ENCODE results near the gene MT1A. TPM values are rescaled to one million over a fixed set of nuclear protein-coding genes. Genes with fewer than 3 reads are reported as not detected.

The MT1A gene
- polyA plus RNA-seq, 1 of the 3 experiments (the other 2 are of a cell fraction): 5.4 TPM

- Histone ChIP-seq H3K27me3 (ENCODE audit: insufficient read depth) (no peaks in the 10 kb centered on the region), H4K20me1 (ENCODE audit: insufficient read depth) (no peaks in the 10 kb centered on the region; the same call in 1 of the 2 replicates), H3K4me2 (peak overlapping the region; percentile 88), H3K9me2 (no peaks in the 10 kb centered on the region), H3K9ac (peak overlapping the region; percentile 90), H3K4me3 (ENCODE audit: low read depth in 2 of 2, low read length in 1 of 2) (no peak overlapping the region), H3K36me3 (replicated peaks in 1 of 2; ENCODE audit: control insufficient read depth in 1 of 2, insufficient read depth in 2 of 2, low read length in 1 of 2) (no peaks in the 10 kb centered on the region), H2AFZ (ENCODE audit: low read depth) (peak overlapping the region; percentile 43; the same call in 1 of the 2 replicates), H3K79me2 (ENCODE audit: insufficient read depth) (peaks cover 23% of the 10 kb centered on the region), H3K4me1 (ENCODE audit: control insufficient read depth in 1 of 2, insufficient read depth in 2 of 2, low read depth in 1 of 2, low read length in 1 of 2) (peaks cover 31 to 40% of the 10 kb centered on the region in 2 experiments; a peak in 3 of 4 replicates), H3K9me3 (no peaks in the 10 kb centered on the region), H3F3A (replicated peaks; ENCODE audit: insufficient read depth) (peaks cover 54% of the 10 kb centered on the region), H3K27ac (ENCODE audit: low read depth in 2 of 2, low read length in 1 of 2) (peak overlapping the region; percentile 86 to 96; a peak in 3 of 4 replicates)
- 31% methylated on average over 3 of the region's 3 CpGs for WGBS (ENCODE audit: low lambda C conversion rate)
- DNase-seq: no peak
- TF ChIP-seq NRF1 (IDR thresholded peaks at IDR 0.05; ENCODE audit: low read depth, low read length) (no peak), SMC3 (IDR thresholded peaks at IDR 0.05; ENCODE audit: low read depth, low read length) (no peak), YY1 (IDR thresholded peaks at IDR 0.05; ENCODE audit: low read depth) (no peak), CHD2 (IDR thresholded peaks at IDR 0.05; ENCODE audit: low read length, partially characterized antibody) (no peak), JUND (IDR thresholded peaks at IDR 0.05) (peak; percentile 36; the same call in 1 of the 2 replicates), TCF12 (IDR thresholded peaks at IDR 0.05) (peak; percentile 47; the same call in 1 of the 2 replicates), SIN3A (IDR thresholded peaks at IDR 0.05; ENCODE audit: borderline replicate concordance, low read depth, low read length) (0 out of 2 replicates have a peak, but pooled peaks have one; percentile 21), EZH2phosphoT487 (IDR thresholded peaks at IDR 0.05; ENCODE audit: borderline replicate concordance, low read depth) (no peak), RFX5 (IDR thresholded peaks at IDR 0.05; ENCODE audit: low read length) (no peak), MEF2A (IDR thresholded peaks at IDR 0.05; ENCODE audit: borderline replicate concordance, low read depth) (no peak), NFIC (IDR thresholded peaks at IDR 0.05; ENCODE audit: borderline replicate concordance) (peak; percentile 69), GABPA (IDR thresholded peaks at IDR 0.05; ENCODE audit: low read depth) (no peak), FOSL2 (IDR thresholded peaks at IDR 0.05; ENCODE audit: borderline replicate concordance, low read depth) (peak; percentile 61; the same call in 1 of the 2 replicates), PBX3 (IDR thresholded peaks at IDR 0.05) (no peak; the same call in 1 of the 2 replicates)
- CTCF ChIA-PET: interaction anchor here (1.1 to 8.2 kb wide), 5 partner anchors 13 to 184 kb away, joined by 3 to 138 read pairs (median 3); no protein-coding TSS in a partner anchor
- POLR2A ChIA-PET: no interaction called here
Measured at GRCh38 chr16:56606071-56606475, 32.4 kb upstream of the MT1A start.

GRCh38 chr16:56606476-56607108, 31.9 kb upstream of the MT1A start:
- Histone ChIP-seq H3K36me3 (replicated peaks in 1 of 2; ENCODE audit: control insufficient read depth in 1 of 2, insufficient read depth in 2 of 2, low read length in 1 of 2) (no peaks in the 10 kb centered on the region), H3K79me2 (ENCODE audit: insufficient read depth) (peaks cover 29% of the 10 kb centered on the region), H3K4me3 (ENCODE audit: low read depth in 2 of 2, low read length in 1 of 2) (no peak overlapping the region), H3K4me2 (peak overlapping the region; percentile 88), H3K4me1 (ENCODE audit: control insufficient read depth in 1 of 2, insufficient read depth in 2 of 2, low read depth in 1 of 2, low read length in 1 of 2) (peaks cover 35 to 45% of the 10 kb centered on the region in 2 experiments; a peak in 3 of 4 replicates), H3K27ac (ENCODE audit: low read depth in 2 of 2, low read length in 1 of 2) (peak overlapping the region; percentile 86 to 96), H4K20me1 (ENCODE audit: insufficient read depth) (no peaks in the 10 kb centered on the region; the same call in 1 of the 2 replicates), H3F3A (replicated peaks; ENCODE audit: insufficient read depth) (peaks cover 54% of the 10 kb centered on the region), H3K9ac (peak overlapping the region; percentile 90), H3K9me2 (no peaks in the 10 kb centered on the region), H2AFZ (ENCODE audit: low read depth) (peak overlapping the region; percentile 43), H3K9me3 (no peaks in the 10 kb centered on the region), H3K27me3 (ENCODE audit: insufficient read depth) (no peaks in the 10 kb centered on the region)
- 46% methylated on average over 8 of the region's 8 CpGs for whole genome bisulfite sequencing (ENCODE audit: low lambda C conversion rate)
- TF ChIP-seq USF1 (IDR thresholded peaks at IDR 0.05; ENCODE audit: borderline replicate concordance, low read depth) (no peak), ELF1 (IDR thresholded peaks at IDR 0.05) (no peak), FOXJ3 (CRISPR knock-in tag; IDR thresholded peaks at IDR 0.05) (no peak), NFIC (IDR thresholded peaks at IDR 0.05; ENCODE audit: borderline replicate concordance) (peak; percentile 62; the same call in 1 of the 2 replicates), EP300 (IDR thresholded peaks at IDR 0.05; ENCODE audit: borderline replicate concordance in 1 of 2, low read depth in 1 of 2, low read length in 1 of 2) (peak in 1 of 2 experiments; percentile 17; a peak in 1 of 4 replicates), NRF1 (IDR thresholded peaks at IDR 0.05; ENCODE audit: low read depth, low read length) (no peak), FOSL2 (IDR thresholded peaks at IDR 0.05; ENCODE audit: borderline replicate concordance, low read depth) (peak; percentile 24; the same call in 1 of the 2 replicates), SIN3A (IDR thresholded peaks at IDR 0.05; ENCODE audit: borderline replicate concordance, low read depth, low read length) (no peak), PBX3 (IDR thresholded peaks at IDR 0.05) (peak; percentile 55; the same call in 1 of the 2 replicates), MAX (IDR thresholded peaks at IDR 0.05; ENCODE audit: low read depth) (no peak), YY1 (IDR thresholded peaks at IDR 0.05; ENCODE audit: low read depth) (no peak)
- DNase-seq: no peak
- POLR2A ChIA-PET: no interaction called here
- CTCF ChIA-PET: interaction anchor here (1.1 to 8.2 kb wide), 3 partner anchors 43 to 183 kb away, joined by 3 to 138 read pairs (median 3); no protein-coding TSS in a partner anchor

Data from SK-N-SH (cell line).